ENCODE results near the gene DOCK2. TPM values are rescaled to one million over a fixed set of nuclear protein-coding genes. Genes with fewer than 3 reads are reported as not detected.
"Not testable (repeated sequence)": the region's sequence is repeated elsewhere in the genome, so short reads cannot be mapped to it uniquely, and the experiment has no call there.

DOCK2 gene
- total and polyA plus RNA-seq, 5 experiments from 2014 or later = 59.5 to 182 (median 84.6) TPM

- Mint-ChIP-seq H3K36me3 (peaks cover 6 to 55% (median 21%) of the 10 kb centered on the region in 3 donors), H3K27ac (peak overlapping the region in 1 of 10 donors; percentile 29)
- H3K27me3 Mint-ChIP-seq, H3K4me1 Mint-ChIP-seq, H3K4me3 Mint-ChIP-seq, POLR2A ChIA-PET, DNase-seq, H3K9me3 Mint-ChIP-seq, ATAC-seq: not testable (repeated sequence)
Observed at GRCh38 chr5:169833681-169834292, 196.7 kb downstream of the DOCK2 start.

GRCh38 chr5:169834540-169834939 is 197.5 kb downstream of the DOCK2 start:
- peak overlapping the region in 1 of 10 donors; percentile 2 for H3K4me3 Mint-ChIP-seq
- peak overlapping the region in 5 of 10 donors; percentile 6 to 53 (median 27) for H3K27ac Mint-ChIP-seq
- DNase-seq, H3K9me3 Mint-ChIP-seq, POLR2A ChIA-PET, ATAC-seq, H3K4me1 Mint-ChIP-seq, H3K27me3 Mint-ChIP-seq: not testable (repeated sequence)
- H3K36me3 Mint-ChIP-seq = peaks cover 6 to 59% (median 28%) of the 10 kb centered on the region in 3 donors

GRCh38 chr5:169836835-169837536 is 199.9 kb downstream of the DOCK2 start:
- Mint-ChIP-seq H3K9me3 (no peaks in the 10 kb centered on the region), H3K36me3 (peaks cover 27 to 69% (median 50%) of the 10 kb centered on the region in 3 donors), H3K4me3 (no peak overlapping the region), H3K27ac (no peak overlapping the region), H3K4me1 (peaks cover 0 to 5% (median 2%) of the 10 kb centered on the region in 4 donors), H3K27me3 (no peaks in the 10 kb centered on the region)
- ATAC-seq (no peak), DNase-seq (no peak)
- POLR2A ChIA-PET = no interaction called here

- H3K27me3 Mint-ChIP-seq = no peaks in the 10 kb centered on the region
- ATAC-seq = no peak
- no peak overlapping the region for H3K4me3 Mint-ChIP-seq
- H3K36me3 Mint-ChIP-seq = peaks cover 29 to 71% (median 57%) of the 10 kb centered on the region in 3 donors
- peak overlapping the region in 2 of 10 donors; percentile 15 to 76 for H3K27ac Mint-ChIP-seq
- POLR2A ChIA-PET = no interaction called here
- no peaks in the 10 kb centered on the region for H3K9me3 Mint-ChIP-seq
- DNase-seq = no peak
- H3K4me1 Mint-ChIP-seq = peaks cover 0 to 8% (median under 1%) of the 10 kb centered on the region in 4 donors
Observed at GRCh38 chr5:169837686-169838085, 200.6 kb downstream of the DOCK2 start.

- Mint-ChIP-seq H3K36me3 (peaks cover 34 to 73% (median 63%) of the 10 kb centered on the region in 3 donors), H3K27ac (peak overlapping the region in 4 of 10 donors; percentile 17 to 76 (median 39)), H3K27me3 (no peaks in the 10 kb centered on the region)
Observed at GRCh38 chr5:169838688-169839087, 201.6 kb downstream of the DOCK2 start.

GRCh38 chr5:169840405-169840804 is 203.3 kb downstream of the DOCK2 start:
- no peak for DNase-seq
- ATAC-seq = no peak
- POLR2A ChIA-PET = no interaction called here
- H3K27ac Mint-ChIP-seq = no peak overlapping the region
- H3K4me3 Mint-ChIP-seq = no peak overlapping the region
- H3K4me1 Mint-ChIP-seq = peaks cover 0 to 16% (median 6%) of the 10 kb centered on the region in 4 donors
- no peaks in the 10 kb centered on the region for H3K27me3 Mint-ChIP-seq
- H3K36me3 Mint-ChIP-seq = peaks cover 41 to 84% (median 73%) of the 10 kb centered on the region in 3 donors
- H3K9me3 Mint-ChIP-seq = no peaks in the 10 kb centered on the region

More at GRCh38 chr5:169838688-169839087, 201.6 kb downstream of the DOCK2 start:
- H3K4me3 Mint-ChIP-seq = no peak overlapping the region
- peaks cover 0 to 12% (median under 1%) of the 10 kb centered on the region in 4 donors for H3K4me1 Mint-ChIP-seq
- POLR2A ChIA-PET = no interaction called here
- H3K9me3 Mint-ChIP-seq = no peaks in the 10 kb centered on the region
- no peak for ATAC-seq
- no peak for DNase-seq

- peak overlapping the region in 2 of 10 donors; percentile 4 to 40 for H3K27ac Mint-ChIP-seq
- peaks cover 0 to 6% (median 0%) of the 10 kb centered on the region in 9 donors for H3K9me3 Mint-ChIP-seq
- no peak for DNase-seq
- POLR2A ChIA-PET = no interaction called here
- H3K36me3 Mint-ChIP-seq = peaks cover 49 to 91% (median 89%) of the 10 kb centered on the region in 3 donors
- H3K27me3 Mint-ChIP-seq = no peaks in the 10 kb centered on the region
- no peak overlapping the region for H3K4me3 Mint-ChIP-seq
- ATAC-seq = no peak
- peaks cover 0 to 16% (median 7%) of the 10 kb centered on the region in 4 donors for H3K4me1 Mint-ChIP-seq
Observed at GRCh38 chr5:169842699-169843098, 205.6 kb downstream of the DOCK2 start.

- no peak for ATAC-seq
- H3K4me3 Mint-ChIP-seq = no peak overlapping the region
- H3K36me3 Mint-ChIP-seq = peaks cover 59 to 95% (median 91%) of the 10 kb centered on the region in 3 donors
- peaks cover 0 to 15% (median 12%) of the 10 kb centered on the region in 4 donors for H3K4me1 Mint-ChIP-seq
- no peak for DNase-seq
- POLR2A ChIA-PET = no interaction called here
- H3K9me3 Mint-ChIP-seq = peaks cover 0 to 37% (median 19%) of the 10 kb centered on the region in 9 donors
- no peak overlapping the region for H3K27ac Mint-ChIP-seq
- no peaks in the 10 kb centered on the region for H3K27me3 Mint-ChIP-seq
Observed at GRCh38 chr5:169847519-169847918, 210.4 kb downstream of the DOCK2 start.

GRCh38 chr5:169848271-169848670 is 211.2 kb downstream of the DOCK2 start:
- POLR2A ChIA-PET = no interaction called here
- Mint-ChIP-seq H3K9me3 (peaks cover 0 to 44% (median 22%) of the 10 kb centered on the region in 9 donors), H3K27ac (no peak overlapping the region), H3K36me3 (peaks cover 61 to 95% (median 91%) of the 10 kb centered on the region in 3 donors), H3K4me3 (no peak overlapping the region), H3K4me1 (peaks cover 4 to 16% (median 12%) of the 10 kb centered on the region in 4 donors), H3K27me3 (no peaks in the 10 kb centered on the region)
- ATAC-seq (no peak), DNase-seq (no peak)

GRCh38 chr5:169848792-169849191 is 211.7 kb downstream of the DOCK2 start:
- no peak overlapping the region for H3K4me3 Mint-ChIP-seq
- H3K36me3 Mint-ChIP-seq = peaks cover 62 to 94% (median 90%) of the 10 kb centered on the region in 3 donors
- DNase-seq (no peak), ATAC-seq (no peak)
- H3K27me3 Mint-ChIP-seq = no peaks in the 10 kb centered on the region
- POLR2A ChIA-PET = no interaction called here
- H3K9me3 Mint-ChIP-seq = peaks cover 0 to 45% (median 22%) of the 10 kb centered on the region in 9 donors
- H3K27ac Mint-ChIP-seq = peak overlapping the region in 1 of 10 donors; percentile 25
- peaks cover 5 to 18% (median 12%) of the 10 kb centered on the region in 4 donors for H3K4me1 Mint-ChIP-seq

- Mint-ChIP-seq H3K27me3 (no peaks in the 10 kb centered on the region), H3K4me3 (no peak overlapping the region), H3K9me3 (peaks cover 0 to 45% (median 22%) of the 10 kb centered on the region in 9 donors), H3K36me3 (peaks cover 55 to 87% (median 86%) of the 10 kb centered on the region in 3 donors), H3K4me1 (peaks cover 5 to 19% (median 11%) of the 10 kb centered on the region in 4 donors), H3K27ac (no peak overlapping the region)
- ATAC-seq (no peak), DNase-seq (no peak)
- POLR2A ChIA-PET = no interaction called here
Observed at GRCh38 chr5:169850409-169850808, 213.3 kb downstream of the DOCK2 start.

- POLR2A ChIA-PET = no interaction called here
- Mint-ChIP-seq H3K9me3 (peaks cover 0 to 45% (median 22%) of the 10 kb centered on the region in 9 donors), H3K36me3 (peaks cover 55 to 91% (median 83%) of the 10 kb centered on the region in 3 donors), H3K27me3 (no peaks in the 10 kb centered on the region), H3K27ac (no peak overlapping the region), H3K4me3 (no peak overlapping the region), H3K4me1 (peaks cover 5 to 24% (median 14%) of the 10 kb centered on the region in 4 donors)
- no peak for DNase-seq
- ATAC-seq = no peak
Observed at GRCh38 chr5:169851321-169851850, 214.3 kb downstream of the DOCK2 start.

GRCh38 chr5:169856571-169856970 is 219.5 kb downstream of the DOCK2 start:
- POLR2A ChIA-PET = no interaction called here
- H3K36me3 Mint-ChIP-seq = peaks cover 12 to 71% (median 44%) of the 10 kb centered on the region in 3 donors
- DNase-seq (no peak), ATAC-seq (no peak)
- H3K4me3 Mint-ChIP-seq = no peak overlapping the region
- peak overlapping the region in 1 of 10 donors; percentile 44 for H3K27ac Mint-ChIP-seq
- no peaks in the 10 kb centered on the region for H3K27me3 Mint-ChIP-seq
- H3K4me1 Mint-ChIP-seq = peaks cover 18 to 44% (median 30%) of the 10 kb centered on the region in 4 donors
- peaks cover 0 to 15% (median 7%) of the 10 kb centered on the region in 9 donors for H3K9me3 Mint-ChIP-seq

Measured in naive thymus-derived CD8-positive, alpha-beta T cell (primary cell).